Stimulated activated CD8-positive, alpha-beta memory T cell treated with anti-CD3 and anti-CD28 coated beads, Interleukin-7, amount 100 ng/mL, for 48 hours (primary cell): ENCODE measurements around the gene SH3D19.

ENCODE experiments used
- DNase-seq, 2 donors: peaks; one replicate each; pipeline ENCODE4 v3.0.0-alpha.2; 2020; ENCODE audit warnings: low read depth in 1 of 2; ENCODE audit errors: extremely low read depth in 1 of 2

The SH3D19 gene

DNA sequence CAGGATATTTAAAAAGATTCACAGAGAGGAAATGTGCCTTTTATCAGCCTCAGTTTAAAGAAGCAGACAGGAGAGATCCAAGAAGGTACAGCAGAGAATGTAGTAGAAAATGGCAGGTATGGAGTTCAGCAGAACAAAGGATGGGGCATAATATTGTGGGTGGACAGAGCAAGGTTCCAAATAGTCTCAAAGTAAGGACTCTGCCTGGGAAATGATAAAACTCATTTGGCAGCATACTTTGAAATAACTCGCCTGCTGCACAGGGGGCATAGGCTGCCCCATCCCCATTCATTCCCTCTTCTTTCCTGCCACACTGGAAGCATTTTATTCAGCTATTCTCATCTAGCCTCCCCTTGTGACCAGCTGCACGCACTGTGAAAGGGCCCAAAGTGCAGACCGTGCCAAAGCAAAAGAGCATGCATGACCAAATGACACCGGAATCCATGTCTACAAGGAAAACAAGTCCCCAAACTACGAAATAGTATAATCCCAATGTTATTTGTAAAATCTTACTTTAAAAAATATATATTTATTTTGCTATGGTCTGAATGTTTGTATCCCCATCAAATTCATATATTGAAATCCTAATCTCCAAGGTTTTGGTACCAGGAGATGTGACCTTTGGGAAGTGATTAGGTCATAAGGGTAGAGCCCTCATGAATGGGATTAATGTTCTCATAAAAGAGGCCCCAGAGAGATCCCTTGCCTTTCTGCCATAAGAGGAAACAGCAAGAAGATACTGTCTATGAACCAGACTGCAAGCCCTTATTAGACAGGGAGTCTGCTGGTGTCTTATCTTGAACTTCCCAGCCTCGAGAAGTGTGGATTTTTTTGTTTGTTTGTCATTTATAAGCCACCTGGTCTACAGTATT is 125.8 kb downstream of the SH3D19 start:
- DNase-seq, result no peak

DNA sequence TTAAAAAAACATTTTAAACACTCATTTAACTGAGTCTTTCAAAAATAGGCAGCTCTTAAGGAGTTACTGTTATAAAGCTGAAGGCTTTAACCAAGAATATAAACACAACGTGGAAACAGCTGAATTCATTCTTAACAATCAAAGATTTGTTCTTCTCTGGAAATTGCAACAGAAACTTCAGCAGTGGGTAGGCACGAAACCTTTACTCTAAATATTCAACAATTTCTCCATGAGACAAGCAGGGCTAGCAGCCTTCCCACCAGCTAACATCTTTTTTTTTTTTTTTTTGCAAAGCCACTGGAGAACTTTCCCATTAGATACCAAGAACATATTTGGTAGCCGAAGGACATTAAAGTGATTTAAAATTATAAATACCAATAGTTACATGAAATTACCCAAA is 126.7 kb downstream of the SH3D19 start:
- DNase-seq, result no peak

DNA sequence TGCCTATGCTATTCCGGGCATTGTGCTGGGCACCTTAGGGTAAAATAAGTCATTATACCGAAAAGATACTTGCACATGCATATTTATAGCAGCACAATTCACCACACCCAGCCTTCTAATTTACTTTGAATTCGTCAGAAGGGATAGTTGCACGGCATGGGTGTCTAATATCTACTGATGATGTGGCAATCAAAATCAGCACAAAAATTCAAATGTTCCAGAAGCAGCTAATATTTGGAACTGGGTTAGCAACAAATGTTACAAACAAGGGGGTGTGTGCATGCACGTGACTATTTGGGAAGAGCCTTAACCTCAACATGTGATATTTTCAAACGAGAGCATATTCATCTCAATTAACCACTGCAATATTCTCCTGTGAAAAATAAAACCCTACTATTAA is 128.2 kb downstream of the SH3D19 start:
- no peak for DNase-seq

DNA sequence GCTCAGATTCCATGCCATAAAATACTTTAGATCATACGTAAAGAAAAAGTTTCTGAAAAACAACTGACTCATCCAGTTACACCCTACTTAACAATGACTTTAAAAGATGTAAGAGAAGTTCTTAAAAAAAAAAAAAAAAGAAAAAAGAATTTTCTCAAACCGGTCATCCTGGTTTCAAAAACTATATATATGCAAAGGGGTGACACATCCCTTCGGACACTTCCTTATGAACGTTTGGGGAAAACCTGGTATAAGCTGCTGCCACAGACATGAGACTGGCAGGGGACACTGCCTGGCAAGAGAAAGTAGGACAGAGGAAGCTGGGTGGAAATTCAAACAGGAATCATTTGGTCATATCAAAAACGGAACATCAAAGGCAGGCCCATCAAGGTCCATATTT is 129.6 kb downstream of the SH3D19 start:
- no peak for DNase-seq

DNA sequence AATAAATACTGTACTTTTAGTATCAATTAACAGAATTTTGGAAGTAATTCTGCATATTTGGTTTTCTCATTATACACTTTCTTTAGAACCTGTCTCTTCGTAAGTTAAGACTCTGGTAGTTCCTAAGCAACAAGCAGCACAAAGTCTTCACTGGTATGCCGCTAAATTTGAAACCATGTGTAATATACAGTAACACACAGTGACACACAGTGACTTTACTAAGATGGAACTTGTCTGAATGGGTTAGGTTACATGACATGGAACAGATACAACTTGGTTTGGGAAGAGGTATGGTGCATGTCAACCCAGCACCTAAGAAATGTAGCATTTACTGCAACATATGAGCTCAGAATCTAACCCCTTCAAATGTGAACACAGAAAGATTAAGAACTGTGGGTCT is 132.0 kb downstream of the SH3D19 start:
- DNase-seq, result no peak

DNA sequence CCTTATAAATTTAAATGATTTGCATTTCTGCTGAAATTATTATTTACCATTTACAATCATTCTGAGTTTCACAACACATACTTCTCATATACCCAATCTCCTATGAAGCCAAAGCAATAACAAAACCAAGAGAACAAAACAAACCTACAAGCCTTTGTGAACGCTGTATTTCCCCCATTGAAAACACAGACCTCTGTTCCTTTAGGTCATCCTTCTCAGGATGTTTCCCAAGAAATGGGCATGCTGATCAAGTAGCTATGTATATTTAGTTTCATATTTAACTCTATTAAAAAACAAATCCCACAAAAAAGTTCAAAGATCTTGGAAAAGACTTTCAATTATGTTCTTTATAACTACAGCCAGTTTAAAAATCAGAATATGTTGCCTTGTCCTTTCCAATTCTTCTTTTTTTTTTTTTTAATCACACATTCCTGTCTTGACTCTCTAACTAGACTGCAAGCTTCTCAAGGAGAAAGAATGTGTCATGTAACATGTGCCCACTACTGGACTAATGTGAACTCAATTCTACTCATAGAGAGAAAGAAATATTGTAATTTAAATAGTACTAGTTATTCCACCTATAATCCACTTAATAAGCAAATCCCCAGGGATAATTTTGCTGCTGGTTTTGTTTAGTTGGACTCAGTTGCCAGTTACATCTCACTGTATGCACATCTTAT is 132.7 kb downstream of the SH3D19 start:
- no peak for DNase-seq

DNA sequence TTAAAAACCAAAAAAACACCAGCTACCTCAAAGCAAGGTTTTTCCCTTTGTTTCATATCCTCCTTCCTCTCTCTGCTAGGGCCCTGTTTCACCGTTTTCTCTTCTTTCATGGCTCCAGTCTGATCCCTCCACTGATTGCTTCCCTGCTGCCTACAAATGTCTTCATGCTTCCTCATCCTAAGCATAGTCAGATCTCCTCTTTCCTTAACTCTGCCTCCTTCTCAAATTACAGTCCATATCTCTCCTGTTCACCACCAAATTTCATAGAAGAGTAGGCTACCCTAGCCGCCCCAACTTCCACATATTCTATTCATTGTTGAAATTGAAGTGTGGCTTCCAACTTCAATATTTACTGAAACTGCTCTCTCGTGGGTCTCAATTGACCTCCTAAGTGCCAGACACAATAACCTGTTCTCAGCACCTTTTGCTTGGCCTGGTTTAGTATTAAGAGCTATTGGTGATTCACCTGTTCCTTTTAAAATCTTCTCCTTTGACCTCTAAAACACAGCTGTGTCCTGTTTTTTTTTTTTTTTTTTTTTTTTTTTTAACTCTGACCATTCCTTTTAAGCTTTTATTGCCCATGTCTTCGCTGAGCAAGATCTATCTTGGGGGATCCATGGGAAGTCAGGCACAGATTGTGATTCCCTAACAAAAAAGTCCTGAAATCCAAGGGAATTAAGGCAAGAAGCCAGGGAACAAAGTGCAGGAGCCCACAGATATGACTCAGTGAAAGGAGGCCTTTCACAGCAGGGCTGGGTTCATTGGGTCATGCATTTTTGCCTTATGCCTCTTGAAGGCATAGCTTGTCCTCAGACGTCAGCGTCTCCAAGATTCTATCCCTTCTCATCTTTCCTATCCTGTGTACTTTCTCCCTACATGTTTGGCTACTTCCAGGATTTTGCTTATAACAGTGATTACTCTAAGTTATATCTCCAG is 140.6 kb downstream of the SH3D19 start:
- no peak for DNase-seq

DNA sequence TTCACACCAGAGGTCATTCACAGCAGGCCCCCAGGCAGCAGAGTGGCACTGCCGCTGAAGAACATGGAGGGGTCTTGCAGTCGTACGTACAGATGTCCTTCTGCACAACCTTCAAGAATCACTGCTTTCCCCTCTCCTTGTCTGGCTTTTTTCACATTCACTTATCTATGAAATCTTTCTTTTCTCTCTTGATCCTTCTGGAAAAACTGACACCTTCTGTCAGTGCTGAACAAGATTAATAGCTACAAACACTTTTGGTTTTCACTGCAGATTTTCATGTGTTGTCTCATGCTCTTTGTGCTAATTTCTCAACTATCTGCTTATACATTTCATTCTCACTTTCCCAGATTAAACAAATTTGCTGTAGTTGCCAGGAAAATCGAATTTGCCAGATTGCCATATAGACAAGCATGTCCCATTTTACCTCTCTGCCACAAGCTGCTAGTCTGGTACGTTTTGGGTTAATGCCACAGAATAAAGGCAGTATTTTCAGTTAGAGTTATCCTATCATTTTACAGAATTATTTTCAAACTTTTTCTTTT is 142.9 kb downstream of the SH3D19 start:
- DNase-seq, result no peak

DNA sequence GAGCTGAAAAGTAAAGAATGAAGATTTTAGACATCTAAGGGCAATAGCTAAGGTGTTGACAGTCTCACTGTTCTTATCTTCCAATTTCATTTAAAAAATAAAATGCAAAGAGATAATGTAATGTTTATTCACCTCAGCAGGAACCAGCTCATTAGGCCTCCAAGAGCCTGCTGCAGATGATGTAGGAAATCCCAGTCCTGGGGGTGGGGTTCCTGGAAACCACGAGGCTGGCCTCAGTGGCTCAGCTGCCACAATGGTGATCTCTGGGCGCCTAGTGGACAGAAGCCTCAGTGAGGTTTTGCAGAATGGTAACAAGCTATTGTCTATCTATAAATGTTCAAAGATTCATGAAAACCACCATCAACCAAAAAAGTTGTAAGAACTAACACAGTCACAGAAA is 148.7 kb downstream of the SH3D19 start:
- DNase-seq, result no peak

DNA sequence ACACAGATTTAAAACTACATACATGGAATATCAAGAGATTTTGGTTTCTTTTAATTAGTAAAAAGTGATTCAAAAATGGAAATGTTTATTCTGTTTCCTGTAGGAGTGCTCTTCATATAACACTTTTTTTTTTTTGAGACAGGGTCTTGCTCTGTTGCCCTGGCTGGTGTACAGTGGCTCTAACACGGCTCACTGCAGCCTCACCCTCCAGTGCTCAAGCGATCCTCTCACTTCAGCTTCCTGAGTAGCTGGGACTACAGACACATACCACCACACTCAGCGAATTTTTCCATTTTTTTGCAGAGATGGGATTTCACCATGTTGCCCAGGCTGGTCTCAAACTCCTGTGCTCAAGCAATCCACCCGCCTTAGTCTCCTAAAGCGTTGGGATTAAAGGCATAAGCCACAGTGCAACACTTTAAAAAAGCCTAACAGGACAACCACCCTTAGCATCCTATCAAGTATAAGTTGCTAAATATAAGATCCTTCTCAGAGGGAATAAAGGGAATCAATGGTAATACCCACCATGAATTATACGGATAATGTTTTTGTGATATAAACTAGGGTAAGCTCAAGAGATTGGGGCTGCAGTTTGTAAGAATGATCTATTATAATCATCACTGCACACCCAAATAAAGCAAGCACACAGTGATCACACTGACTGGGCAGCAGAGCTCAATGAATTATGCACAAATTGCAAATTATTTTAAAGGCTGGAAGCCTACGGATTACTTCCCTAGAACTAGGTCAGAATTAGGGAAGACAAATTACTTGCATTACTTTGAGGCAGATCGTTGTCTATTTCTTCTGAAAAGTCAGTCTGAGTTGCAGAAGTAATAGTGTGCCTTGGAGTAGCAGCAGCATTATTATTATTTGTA is 149.4 kb downstream of the SH3D19 start:
- DNase-seq, result no peak

DNA sequence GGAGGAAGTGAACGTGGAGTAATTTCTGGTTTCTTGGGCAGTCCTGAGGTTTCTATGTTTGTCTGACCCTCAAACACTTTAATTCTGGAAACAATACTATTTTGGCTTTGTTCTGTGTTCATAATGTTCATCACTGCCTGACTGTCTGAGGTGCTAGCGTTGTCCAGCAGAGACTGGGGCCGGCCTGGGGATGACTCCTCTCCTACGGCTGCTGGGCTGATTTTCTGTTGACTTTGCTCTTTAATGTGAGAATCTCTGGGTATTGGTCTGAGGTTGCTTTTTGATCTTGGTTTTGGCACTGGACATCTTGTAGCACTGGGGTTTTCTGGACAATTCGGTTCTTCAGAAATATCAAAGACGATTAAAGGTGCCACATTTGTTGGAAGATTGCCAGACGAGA is 150.2 kb downstream of the SH3D19 start:
- no peak for DNase-seq

DNA sequence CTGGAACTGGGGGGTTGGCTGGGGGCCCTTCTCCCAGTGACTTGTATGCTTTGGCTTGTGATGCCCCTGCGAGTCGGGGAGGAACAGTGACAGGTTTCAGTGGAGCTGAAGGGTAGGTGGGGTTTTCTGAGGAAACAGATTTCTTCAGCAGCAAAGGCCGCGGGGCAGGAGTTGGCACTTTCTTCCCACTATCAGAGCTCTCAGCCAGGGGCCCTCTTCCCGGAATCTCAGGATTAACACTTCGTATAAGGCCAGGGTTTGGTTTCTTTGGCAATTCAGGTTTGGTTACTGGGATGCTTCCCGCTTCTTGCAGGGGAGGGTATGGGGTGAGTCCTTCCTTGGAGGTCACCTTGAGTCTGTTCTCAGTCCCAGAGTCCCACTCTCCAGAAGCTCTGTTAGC is 150.6 kb downstream of the SH3D19 start:
- no peak for DNase-seq

DNA sequence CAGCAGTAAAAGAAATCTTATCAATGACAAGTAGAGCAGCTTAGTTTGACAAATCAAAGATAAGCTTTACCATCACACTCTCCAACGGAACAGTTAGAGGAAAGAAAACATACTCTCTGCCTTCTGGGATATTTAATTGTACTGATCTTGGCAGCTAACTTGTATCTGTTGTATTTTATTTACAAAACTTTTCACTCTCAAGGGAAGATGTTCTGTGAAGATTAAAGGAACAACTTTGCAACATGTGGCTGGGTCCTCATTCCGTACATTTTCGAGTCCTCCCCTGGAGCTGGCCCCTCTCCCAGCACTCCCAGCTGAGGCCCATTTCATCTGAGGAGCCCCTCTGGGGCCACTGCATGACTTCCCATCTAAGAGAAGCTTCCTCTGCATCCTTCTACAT is 151.5 kb downstream of the SH3D19 start:
- DNase-seq, result no peak

DNA sequence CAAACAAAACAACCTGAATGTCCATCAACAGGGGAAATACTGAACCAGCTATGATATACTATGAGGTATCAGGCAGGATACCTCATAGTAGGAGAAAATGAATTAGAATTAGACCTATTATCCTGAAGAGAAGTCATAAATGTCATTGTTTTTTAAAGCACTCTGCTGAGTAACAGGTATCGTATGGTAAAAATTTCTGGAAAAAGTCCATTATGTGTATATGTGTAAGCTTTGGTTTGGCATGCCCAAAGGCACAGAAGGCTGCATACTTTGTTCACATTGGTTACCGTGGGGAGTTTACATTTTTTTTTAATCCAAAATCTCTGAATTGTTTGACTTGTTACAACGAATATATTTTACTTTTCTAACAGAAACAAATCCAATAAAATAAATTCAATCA is 155.5 kb downstream of the SH3D19 start:
- no peak for DNase-seq

DNA sequence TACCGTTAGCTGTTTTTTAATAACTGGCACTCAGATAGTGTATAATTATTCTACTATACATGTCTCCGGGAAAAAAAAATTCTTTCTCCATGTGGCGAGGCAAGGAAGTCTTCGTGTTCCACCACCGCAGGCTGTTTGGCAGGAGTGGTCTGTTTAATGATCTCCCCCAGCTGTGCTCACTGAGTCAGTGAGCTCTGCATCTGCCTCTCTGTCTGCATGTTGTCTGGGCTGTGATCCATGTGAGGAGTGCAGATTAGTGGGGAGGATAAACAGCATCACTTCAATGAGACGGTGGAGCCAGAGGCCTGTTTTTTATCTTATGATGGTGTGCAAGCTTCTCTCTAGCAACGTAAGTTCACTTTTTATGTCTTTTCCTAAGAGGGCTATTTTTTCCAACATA is 156.2 kb downstream of the SH3D19 start:
- DNase-seq, result no peak

DNA sequence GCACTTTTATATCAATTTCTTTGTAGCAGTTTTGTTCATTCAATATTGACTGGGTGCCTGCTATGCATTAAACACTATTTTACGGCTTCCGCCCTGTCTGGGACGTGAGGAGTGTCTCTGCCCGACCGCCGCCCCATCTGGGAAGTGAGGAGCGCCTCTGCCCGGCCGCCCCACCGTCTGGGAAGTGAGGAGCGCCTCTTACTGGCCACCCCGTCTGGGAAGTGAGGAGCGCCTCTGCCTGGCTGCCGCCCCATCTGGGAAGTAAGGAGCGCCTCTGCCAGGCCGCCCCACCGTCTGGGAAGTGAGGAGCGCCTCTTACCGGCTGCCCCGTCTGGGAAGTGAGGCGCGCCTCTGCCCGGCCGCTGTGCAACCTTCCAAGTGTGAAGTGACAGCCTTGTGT is 157.8 kb downstream of the SH3D19 start:
- DNase-seq, result no peak

DNA sequence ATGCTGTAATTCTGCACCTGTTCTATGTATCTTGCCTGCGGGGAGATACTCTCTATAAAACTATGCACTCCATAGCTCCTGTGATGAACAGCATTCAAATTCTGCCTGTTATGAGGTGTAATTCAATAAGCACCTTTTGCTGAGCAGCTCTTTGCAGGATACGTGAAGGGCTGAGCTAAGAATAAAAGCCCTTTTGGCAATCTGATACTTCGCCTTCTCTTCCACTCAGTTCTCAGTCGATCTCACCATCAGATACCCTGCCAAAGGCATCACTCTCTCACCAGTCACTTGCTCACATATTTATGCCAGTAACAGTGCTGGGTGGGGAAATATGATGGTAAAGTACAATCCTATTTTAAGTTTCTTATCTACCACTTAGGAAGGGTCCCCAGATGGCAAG is 158.8 kb downstream of the SH3D19 start:
- DNase-seq, result no peak

DNA sequence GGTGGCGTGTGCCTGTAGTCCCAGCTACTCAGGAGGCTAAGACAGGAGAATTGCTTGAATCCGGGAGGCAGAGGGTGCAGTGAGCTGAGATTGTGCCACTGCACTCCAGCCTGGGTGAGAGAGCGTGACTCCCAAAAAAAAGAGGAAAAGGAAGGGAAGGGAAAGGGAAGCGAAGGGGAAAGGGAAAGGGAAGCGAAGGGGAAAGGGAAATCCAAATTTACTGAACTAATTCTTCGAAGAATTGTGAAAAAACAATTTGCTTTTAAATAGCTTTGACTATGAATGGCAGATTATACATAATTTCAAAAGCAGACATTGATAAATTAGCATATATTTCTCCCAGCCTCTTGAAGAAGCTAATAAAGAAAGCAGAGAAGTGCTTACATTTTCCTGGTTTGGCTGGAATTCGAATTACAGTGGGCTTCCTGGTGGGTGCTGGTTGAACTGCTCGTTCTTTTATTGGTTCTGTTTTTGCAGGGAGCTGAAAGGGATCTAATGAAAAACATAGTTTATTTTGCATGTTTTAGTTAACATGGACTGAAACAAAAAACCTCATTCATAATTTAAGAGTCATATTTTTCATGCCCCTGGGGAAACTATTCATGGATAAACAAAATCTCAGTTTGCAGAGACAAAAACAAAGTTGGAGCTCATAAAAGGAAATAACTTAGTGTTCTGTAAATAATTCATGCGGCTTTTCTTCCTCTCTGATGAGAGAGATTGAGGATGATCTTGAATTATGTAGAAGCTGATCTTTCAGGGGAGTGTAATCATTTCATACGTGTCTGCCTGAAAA is 160.0 kb downstream of the SH3D19 start:
- no peak for DNase-seq

DNA sequence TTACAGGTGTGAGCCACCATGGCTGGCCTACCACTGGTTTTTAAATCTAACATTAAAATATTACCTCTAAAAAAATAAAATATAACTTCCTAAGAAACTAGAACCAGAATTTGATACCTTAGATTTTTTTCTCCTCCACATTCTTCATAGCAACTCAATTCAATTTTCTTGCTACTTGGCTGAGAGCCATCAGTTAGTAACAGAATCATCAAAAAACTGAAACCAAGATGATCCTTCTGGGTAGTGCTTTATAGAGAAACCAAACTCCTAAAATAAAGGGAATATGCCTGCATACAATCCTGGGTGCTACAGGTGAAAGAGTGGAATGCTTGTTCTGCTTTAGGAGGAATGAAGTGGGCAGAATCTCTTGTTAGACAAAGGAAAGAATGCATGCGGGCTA is 161.6 kb downstream of the SH3D19 start:
- DNase-seq, result no peak
